ENCODE results near the gene RANBP3.

DNA sequence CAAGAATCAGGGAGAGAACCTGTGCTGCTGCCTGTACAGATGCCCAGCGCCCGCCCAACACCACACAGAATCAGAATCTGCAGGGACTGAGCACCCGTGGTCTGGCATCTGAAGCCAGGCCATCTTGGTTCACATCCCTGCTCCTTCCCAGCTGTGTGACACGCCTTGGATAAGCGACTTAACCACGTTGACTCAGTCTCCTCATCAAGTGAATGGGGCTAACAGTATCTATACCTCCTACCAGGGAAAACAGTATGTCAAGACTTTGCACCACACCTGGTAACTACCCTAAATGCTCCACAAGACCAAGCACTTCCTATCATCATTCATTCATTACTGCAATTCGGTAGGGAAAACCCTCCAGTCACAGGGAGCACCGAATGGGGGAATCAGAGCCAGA, 1.2 kb downstream of the RANBP3 start:
- TF ChIP-seq, protein P1, sequence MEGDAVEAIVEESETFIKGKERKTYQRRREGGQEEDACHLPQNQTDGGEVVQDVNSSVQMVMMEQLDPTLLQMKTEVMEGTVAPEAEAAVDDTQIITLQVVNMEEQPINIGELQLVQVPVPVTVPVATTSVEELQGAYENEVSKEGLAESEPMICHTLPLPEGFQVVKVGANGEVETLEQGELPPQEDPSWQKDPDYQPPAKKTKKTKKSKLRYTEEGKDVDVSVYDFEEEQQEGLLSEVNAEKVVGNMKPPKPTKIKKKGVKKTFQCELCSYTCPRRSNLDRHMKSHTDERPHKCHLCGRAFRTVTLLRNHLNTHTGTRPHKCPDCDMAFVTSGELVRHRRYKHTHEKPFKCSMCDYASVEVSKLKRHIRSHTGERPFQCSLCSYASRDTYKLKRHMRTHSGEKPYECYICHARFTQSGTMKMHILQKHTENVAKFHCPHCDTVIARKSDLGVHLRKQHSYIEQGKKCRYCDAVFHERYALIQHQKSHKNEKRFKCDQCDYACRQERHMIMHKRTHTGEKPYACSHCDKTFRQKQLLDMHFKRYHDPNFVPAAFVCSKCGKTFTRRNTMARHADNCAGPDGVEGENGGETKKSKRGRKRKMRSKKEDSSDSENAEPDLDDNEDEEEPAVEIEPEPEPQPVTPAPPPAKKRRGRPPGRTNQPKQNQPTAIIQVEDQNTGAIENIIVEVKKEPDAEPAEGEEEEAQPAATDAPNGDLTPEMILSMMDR (IDR thresholded peaks at IDR 0.05): no peak
- TF ChIP-seq EP300 (IDR thresholded peaks at IDR 0.05): no peak
- TF ChIP-seq POLR2AphosphoS5 (IDR thresholded peaks at IDR 0.05): no peak

All from upper lobe of left lung (tissue), 4 donors.